GM21381 (cell line): ENCODE results near the gene HDLBP.
"Not testable (repeated sequence)": the region's sequence is repeated elsewhere in the genome, so short reads cannot be mapped to it uniquely, and the experiment has no call there.

ENCODE experiments used
- ATAC-seq: cut with Tn5 transposase; IDR thresholded peaks from one replicate; pipeline ENCODE4 v1.9.1; 2021; ENCODE audit warnings: mild to moderate bottlenecking, moderate library complexity; ENCODE audit not compliant: unreplicated experiment

HDLBP gene

GRCh38 chr2:241330616-241330981, 15.1 kb upstream of the HDLBP start:
- no peak for ATAC-seq

GRCh38 chr2:241329669-241330615, 14.5 kb upstream of the HDLBP start:
- ATAC-seq: no peak

DNA sequence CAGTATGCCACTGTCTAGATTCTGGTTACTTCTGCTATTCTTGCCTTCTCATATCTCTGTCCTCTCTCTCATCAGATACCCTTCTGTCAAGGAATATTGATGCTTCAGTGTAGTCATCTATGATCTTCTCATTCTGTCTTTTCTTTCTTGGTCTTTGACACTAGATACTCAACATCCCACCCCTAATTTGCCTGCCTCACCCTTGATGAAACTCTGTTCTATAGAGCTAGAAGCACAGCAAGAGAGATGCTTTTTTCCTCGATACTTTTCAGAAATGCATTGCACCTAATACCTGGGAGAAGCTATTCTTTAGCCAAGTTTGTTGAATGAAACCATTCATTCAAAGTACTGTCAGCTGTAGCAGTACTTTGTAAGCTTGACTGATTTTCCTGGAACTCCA, 9.8 kb upstream of the HDLBP start:
- no peak for ATAC-seq

GRCh38 chr2:241324775-241325174, 9.3 kb upstream of the HDLBP start:
- ATAC-seq: no peak

GRCh38 chr2:241323778-241324177, 8.3 kb upstream of the HDLBP start:
- no peak for ATAC-seq

GRCh38 chr2:241321886-241322285, 6.4 kb upstream of the HDLBP start:
- ATAC-seq: no peak

DNA sequence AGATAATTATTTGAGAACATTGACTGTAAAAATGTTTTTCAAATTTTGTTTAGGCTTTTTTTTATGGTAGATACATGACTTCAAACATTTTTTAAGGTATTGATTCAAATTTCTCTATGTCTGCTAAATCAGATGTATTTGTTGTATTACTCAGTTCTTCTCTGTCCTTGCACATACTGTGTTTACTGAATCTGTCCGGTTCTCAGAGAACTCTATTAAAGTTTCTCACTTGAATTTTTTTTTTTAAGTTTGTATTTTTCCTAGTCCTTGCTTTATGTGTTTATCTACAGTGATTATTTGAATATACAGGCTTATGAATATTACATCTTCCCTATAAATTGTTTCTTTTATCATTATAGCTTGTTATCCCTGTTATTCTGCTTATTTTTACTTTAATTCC, 5.6 kb upstream of the HDLBP start:
- ATAC-seq: no peak

- ATAC-seq: no peak
Observed at GRCh38 chr2:241320394-241320793, 4.9 kb upstream of the HDLBP start.

GRCh38 chr2:241318830-241319229, 3.4 kb upstream of the HDLBP start:
- not testable (repeated sequence) for ATAC-seq

- ATAC-seq: no peak
Observed at GRCh38 chr2:241317391-241317790, 1.9 kb upstream of the HDLBP start.

- no peak for ATAC-seq
Observed at GRCh38 chr2:241316825-241317224, 1.4 kb upstream of the HDLBP start.

DNA sequence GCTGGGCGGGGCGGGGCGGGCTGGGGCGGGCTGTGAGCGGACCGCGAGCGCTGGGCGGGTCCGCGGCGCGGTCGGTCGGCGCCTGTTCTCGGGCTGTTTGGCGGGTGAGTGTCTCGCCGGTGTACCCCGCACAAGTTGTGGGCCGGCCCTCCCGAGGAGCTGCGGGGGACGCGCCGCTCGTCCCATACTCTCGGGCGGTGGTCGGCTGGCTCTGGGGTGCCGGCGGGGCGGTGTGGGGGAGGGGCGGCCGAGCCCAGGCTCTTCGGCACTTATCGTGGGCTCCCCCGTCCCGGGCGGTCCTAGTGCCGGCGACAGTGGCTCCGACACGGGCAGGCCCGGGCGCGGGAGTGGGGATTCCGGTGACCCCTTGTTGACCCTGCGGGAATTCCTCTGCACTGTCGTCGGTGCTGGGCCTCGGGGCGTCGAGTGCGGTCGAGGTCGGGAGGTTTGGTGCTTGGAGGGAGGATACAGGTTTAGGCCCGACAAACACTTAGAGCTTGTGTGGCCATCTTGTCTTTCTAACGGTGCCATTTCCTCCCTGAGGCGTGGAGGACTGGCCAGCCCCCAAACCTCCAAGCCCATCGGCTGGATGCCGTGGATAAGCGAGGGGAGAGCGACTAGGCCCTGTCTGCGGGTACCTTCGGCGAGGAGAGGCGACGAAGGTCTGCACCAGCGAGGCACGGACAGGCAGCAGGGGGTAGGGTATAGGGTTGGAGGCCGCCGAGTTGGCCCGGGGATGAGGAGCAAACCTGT, 583 bp upstream of the HDLBP start, which contains the start of gene SEPTIN2:
Gene SEPTIN2 (plus strand): TSS at position 47 of the 753 bp plus-strand sequence. CDS start 8,308 bp downstream, outside the sequence.
- peak; percentile 38 for ATAC-seq

DNA sequence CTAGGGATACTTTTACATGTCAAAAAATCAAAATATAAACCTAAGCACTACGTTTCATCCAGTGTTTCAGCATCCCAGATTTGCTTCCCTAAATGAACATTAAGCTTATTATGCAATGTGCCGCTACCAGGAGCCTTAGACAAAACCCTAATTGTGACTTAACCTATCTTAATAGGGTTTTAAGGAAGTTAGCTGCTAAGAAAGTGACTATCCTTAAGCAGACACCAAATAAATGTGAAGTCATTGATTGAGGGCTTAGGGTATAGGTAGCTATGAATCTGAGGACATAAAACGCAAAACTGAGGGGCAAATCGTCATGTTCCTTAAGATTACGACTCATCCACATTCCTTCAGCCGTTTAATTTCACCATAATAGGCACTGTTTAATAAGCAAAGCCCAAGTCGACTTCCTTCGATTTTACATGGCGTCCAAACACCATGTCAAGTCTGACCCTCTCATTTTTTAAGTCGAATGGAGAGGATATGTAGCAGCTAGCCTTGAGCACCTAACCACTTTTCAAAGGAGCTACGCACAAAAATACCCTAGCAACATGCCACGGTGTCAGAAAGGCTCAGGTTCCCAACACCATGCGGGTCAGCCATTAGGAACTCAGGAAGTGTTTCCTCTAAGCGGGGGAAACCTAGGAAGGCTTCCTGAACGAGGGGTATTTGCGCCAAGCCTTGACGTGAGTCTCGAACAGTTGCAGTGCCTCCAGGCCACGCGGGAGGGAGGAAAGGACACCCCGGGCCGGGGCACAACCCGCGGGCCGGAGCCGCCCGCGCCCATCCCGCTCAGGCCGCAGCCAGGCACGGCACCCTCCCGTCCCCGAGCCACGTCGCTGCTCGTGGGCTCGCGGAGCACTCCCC, 1.0 kb downstream of the HDLBP start:
- ATAC-seq: no peak

GRCh38 chr2:241313543-241314095, 1.9 kb downstream of the HDLBP start:
- no peak for ATAC-seq

DNA sequence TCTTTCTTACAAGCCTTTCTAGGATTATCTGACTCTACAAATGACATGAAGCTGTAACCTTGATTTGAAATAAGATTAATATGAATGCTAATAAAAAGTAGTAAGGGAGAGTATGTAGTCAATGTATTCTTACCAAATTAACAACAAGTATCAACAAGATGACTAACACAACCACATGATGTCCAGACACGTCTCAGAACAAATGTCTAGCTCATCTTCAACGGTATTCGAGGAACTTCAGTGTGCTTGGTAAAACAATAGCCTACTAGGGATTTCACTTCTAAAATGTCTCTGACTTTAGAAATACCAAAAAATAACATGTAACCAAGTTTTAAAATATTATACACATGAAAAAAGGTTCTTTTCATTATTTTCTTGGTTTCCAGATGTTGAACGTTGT, 3.4 kb downstream of the HDLBP start:
- no peak for ATAC-seq

DNA sequence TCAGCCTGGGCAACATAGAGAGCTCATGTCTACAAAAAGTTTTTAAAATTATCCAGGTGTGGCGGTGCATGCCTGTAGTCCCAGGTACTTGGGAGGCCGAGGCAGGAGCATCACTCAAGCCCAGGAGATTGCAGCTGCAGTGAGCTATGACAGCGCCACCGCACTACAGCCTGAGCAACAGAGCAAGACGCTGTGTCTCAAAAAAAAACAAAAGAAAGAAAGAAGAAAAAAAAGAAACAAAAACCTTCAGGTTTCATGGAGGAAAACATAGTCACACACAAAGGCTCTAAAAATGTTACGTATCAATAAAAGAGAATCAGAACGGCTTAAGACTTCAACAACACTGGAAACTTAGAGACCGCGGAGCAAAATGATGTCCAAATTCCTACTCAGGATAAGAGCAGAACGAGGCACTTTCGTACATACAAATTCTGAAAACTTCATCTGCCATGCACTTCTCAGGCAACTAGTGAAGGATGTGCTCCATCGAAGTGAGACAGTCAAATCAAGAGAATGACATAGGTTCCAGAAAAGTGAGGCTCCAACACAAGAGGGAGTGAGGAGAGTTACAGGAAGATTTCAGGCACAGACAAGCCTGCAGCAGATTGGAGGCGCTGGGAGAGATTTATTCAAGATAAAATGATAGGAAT, 4.4 kb downstream of the HDLBP start:
- ATAC-seq: no peak

DNA sequence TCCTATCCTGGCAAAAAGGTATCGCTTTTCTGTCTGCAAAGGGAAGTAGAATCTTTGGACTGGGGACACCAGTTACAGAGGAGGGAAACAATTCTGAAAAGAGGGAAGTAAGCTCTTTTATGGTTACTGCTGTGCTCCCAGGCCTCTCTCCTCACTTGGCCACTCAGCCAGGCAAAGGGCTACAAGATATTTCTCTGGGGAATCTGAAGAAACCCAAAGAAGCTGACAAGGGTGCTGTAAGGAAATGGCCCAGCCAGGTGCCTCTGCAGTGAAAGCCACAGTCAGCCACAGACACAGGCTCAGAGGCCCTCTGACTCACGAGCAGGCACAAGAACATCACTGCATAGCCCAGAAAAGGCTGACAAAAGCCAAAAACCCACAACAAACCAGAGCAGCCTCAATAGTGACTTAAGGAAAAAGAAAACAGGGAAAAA, 5.8 kb downstream of the HDLBP start:
- peak; percentile 50 for ATAC-seq

- no peak for ATAC-seq
Observed at GRCh38 chr2:241308832-241309500, 6.5 kb downstream of the HDLBP start.

DNA sequence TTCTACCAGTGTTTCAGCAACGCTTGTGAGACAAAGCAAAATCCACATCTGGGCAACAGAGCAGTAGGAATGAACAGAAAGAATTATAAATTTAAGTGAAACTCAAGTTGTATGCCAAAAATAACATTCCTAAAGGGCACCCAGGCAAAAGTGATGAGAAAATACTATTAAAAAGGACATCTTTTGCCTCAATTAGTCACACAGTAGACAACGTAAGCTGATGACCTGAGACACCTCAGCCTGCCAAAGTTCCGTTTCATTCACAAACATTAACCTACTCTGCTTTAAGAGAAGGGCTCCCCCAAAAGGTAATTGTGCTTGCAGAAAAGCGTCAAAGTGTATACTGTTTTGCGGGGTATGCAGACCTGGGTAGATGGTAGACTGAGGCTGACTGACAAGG, 7.2 kb downstream of the HDLBP start:
- ATAC-seq: no peak

- no peak for ATAC-seq
Observed at GRCh38 chr2:241307055-241307454, 8.4 kb downstream of the HDLBP start.
